Measurements from ENCODE around the gene PTPRS.

Gene PTPRS

GRCh38 chr19:5312058-5312457 lies 28.6 kb downstream of the PTPRS start:
- no peak for DNase-seq (ENCODE audit: low read depth in 1 of 2, low spot score in 1 of 2)
- Histone ChIP-seq H3K27ac (replicated peaks) (no peak overlapping the region), H3K27me3 (ENCODE audit: insufficient read depth, poor library complexity, severe bottlenecking) (peaks cover 2% of the 10 kb centered on the region), H3K4me3 (replicated peaks; ENCODE audit: insufficient read depth, low read length) (no peak overlapping the region)
- TF ChIP-seq SPI1 (IDR thresholded peaks at IDR 0.05; ENCODE audit: borderline replicate concordance, low read depth) (no peak), CTCF (IDR thresholded peaks at IDR 0.05; ENCODE audit: insufficient read depth, low read length) (no peak), GABPA (IDR thresholded peaks at IDR 0.05; ENCODE audit: low read depth) (no peak), REST (IDR thresholded peaks at IDR 0.05; ENCODE audit: insufficient replicate concordance, low read depth) (no peak), POLR2AphosphoS5 (IDR thresholded peaks at IDR 0.05; ENCODE audit: low read depth) (no peak)

- no peak overlapping the region for H3K4me3 ChIP-seq (replicated peaks; ENCODE audit: insufficient read depth, low read length)
- DNase-seq (ENCODE audit: low read depth in 1 of 2, low spot score in 1 of 2) = no peak
- peaks cover 3% of the 10 kb centered on the region for H3K27me3 ChIP-seq (ENCODE audit: insufficient read depth, poor library complexity, severe bottlenecking)
- no peak for TF ChIP-seq SPI1 (IDR thresholded peaks at IDR 0.05; ENCODE audit: borderline replicate concordance, low read depth)
- no peak for TF ChIP-seq REST (IDR thresholded peaks at IDR 0.05; ENCODE audit: insufficient replicate concordance, low read depth)
- TF ChIP-seq GABPA (IDR thresholded peaks at IDR 0.05; ENCODE audit: low read depth) = no peak
- no peak for TF ChIP-seq POLR2AphosphoS5 (IDR thresholded peaks at IDR 0.05; ENCODE audit: low read depth)
- no peak for TF ChIP-seq CTCF (IDR thresholded peaks at IDR 0.05; ENCODE audit: insufficient read depth, low read length)
- H3K27ac ChIP-seq (replicated peaks) = no peak overlapping the region
These were observed 31.0 kb downstream of the PTPRS start for GRCh38 chr19:5309438-5310204.

- TF ChIP-seq CTCF (IDR thresholded peaks at IDR 0.05; ENCODE audit: insufficient read depth, low read length) = no peak
- TF ChIP-seq GABPA (IDR thresholded peaks at IDR 0.05; ENCODE audit: low read depth) = no peak
- no peak for TF ChIP-seq REST (IDR thresholded peaks at IDR 0.05; ENCODE audit: insufficient replicate concordance, low read depth)
- TF ChIP-seq SPI1 (IDR thresholded peaks at IDR 0.05; ENCODE audit: borderline replicate concordance, low read depth) = no peak
- TF ChIP-seq POLR2AphosphoS5 (IDR thresholded peaks at IDR 0.05; ENCODE audit: low read depth) = no peak
- H3K27me3 ChIP-seq (ENCODE audit: insufficient read depth, poor library complexity, severe bottlenecking) = peaks cover 2% of the 10 kb centered on the region
- no peak for DNase-seq (ENCODE audit: low read depth in 1 of 2, low spot score in 1 of 2)
- H3K27ac ChIP-seq (replicated peaks) = no peak overlapping the region
- H3K4me3 ChIP-seq (replicated peaks; ENCODE audit: insufficient read depth, low read length) = no peak overlapping the region
These were observed 31.9 kb downstream of the PTPRS start for GRCh38 chr19:5308451-5309437.

Measured in HL-60 (cell line).